Dedifferentiated amniotic fluid mesenchymal stem cell (primary cell): ENCODE measurements around the gene RHOB.

Source experiments
- DNase-seq: peaks from one replicate; pipeline ENCODE4 v3.0.0-alpha.2; 2016; ENCODE audit errors: extremely low spot score

The RHOB gene

DNA sequence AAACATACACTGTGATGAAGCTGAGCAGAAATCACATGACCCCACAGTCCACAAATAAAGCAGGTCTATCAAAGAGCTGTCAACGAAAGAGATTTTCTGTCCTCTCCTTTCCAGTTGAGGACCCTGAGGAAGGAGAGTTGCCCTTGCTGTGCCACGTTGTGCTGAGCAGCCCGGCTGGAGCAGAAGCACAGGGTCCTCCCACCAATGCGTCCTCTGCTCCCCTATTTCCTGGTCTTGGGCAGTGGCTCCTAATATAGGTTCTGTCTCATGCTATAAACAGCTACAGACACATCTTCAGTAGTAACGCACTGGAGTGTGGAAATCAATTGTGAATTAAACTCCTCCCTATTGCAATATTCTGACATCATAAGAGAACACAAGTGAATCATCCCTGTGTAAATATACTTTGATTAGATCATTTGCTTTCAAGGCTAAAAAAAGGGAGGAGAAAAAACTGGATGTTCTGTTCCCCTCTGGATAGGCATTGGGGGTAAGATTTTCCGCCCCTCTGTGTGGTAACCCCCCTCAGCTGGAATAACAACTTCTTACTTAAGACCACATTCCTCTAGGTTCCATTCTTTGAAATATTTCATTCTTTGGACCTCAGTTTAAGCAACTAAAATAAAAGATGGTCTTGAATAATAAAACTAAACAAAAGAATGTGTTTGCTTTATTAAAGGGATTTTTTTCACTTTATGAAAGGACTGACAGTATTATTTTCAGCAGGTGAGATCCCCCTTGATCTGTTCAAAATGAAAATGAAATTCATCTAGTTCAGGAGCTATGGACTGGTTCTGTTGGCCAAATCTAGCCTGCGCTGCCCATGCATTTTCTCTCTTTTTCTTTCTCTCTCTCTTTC, 8.3 kb upstream of the RHOB start:
- peak; percentile 83 for DNase-seq

- no peak for DNase-seq
Measured at GRCh38 chr2:20439193-20439475, 7.7 kb upstream of the RHOB start.

DNA sequence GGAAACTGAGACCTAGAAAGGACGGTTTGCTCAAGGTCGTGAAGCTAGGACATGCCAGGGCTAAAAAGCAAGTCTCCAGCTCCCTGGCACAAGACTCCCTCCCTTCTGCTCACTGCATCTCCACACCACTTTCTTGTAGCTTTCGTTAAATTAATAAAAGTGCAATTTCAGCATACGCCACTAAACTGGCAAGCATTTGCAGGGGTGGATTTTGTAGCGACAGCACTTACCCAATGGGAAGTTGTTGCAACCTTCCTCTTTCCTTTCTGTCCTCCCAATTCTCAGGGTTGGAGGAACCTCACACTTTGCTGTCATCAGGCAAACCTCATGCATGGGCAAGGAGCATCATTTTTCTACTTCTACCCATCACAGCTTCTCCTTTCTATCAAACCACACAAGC, 7.4 kb upstream of the RHOB start:
- DNase-seq = no peak

GRCh38 chr2:20440001-20440560, 6.8 kb upstream of the RHOB start:
- DNase-seq = no peak

- DNase-seq = peak; percentile 56
Measured at GRCh38 chr2:20443276-20443920, 3.5 kb upstream of the RHOB start.

DNA sequence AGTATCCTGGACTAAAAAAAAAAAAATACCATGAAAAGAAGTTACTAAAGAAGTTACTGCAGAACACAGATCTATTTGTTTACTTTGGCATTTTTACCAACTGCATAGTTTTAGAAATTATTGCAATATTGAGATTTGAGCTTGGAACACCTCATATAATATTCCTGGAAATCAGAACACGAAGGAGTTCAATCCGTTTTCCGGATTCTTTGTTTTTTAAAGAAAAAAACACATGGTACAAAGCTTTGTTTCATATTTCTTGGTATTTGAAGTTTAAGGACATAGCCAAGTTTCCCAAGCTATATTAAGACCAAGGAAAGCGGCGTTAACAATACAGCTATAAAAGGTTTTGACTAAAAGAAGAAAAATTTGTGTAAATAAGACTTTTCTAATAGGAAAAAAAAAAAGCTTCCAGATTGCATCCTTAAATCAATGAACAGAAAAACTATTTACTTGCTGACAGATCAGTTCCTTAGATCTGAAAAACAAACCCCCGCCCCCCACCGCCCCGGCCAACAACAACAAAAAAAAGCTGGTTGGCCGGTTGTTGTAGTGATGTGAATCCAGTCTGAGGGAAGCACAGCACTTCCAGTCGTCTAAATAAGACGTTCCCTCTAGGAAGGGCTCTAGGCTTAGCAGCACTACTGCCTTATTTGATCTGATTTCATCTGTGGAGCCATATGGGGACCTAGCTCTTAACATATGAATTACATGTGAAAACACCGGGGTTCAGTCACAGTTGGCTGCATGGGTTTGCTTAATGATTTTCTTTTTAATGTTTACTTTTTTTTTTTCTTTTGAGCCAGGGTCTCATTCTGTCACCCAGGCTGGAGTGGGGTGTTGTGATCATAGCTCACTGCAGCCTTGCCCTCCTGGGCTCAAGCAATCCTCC, 2.5 kb upstream of the RHOB start:
- peak; percentile 47 for DNase-seq

- no peak for DNase-seq
Measured at GRCh38 chr2:20444993-20445910, 1.6 kb upstream of the RHOB start.

DNA sequence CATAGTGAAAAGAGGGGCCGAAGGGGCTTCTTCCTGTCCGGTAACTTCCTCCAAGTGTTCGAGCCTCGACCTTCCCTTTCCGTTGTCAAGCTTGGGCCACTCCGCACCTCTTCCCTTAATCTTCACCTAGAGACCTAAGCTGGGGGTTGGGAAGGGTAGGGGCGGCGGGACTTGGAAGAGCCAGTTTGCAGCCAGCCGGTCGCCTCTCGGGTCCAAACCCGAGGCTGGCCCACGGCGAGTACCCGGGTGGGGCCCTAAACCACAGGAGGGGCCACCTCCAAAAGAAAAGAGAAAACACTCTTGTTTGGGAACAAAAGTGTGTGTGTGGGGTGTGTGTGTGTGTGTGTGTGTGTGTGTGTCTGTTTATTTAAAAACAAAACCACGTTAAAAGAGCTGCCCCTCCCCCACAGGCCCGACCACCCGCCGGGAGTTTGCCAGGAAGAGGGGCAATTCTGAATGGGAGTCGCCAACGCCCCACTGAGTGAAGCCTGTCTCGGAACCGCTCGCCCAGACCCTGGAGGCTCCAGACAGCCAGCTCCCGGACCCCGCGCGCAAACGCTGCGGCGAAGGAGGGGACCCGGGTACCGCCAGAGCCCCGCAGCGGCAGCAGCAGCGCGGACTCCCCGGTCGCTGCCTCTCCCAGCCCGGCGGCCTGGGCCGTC, 488 bp upstream of the RHOB start:
- no peak for DNase-seq

- no peak for DNase-seq
Measured at GRCh38 chr2:20447437-20448245, 767 bp downstream of the RHOB start.

DNA sequence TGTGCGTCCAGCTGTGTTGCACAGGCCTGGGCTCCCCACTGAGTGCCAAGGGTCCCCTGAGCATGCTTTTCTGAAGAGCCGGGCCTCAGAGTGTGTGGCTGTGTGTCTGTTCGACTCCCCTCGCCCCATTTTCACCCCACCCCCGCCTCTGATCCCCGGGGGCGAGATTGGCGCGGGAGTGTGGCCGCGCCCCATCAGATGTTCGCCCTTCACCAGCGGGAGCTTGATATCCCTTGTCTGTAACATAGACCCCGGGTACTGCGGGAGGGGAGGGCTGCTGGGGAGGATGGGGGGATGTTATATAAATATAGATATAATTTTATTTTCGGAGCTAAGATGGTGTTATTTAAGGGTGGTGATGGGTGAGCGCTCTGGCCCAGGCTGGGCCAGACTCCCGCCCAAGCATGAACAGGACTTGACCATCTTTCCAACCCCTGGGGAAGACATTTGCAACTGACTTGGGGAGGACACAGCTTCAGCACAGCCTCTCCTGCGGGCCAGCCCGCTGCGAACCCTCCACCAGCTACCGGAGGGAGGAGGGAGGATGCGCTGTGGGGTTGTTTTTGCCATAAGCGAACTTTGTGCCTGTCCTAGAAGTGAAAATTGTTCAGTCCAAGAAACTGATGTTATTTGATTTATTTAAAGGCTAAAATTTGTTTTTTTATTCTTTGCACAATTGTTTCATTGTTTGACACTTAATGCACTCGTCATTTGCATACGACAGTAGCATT, 1.5 kb downstream of the RHOB start:
- DNase-seq = no peak

- no peak for DNase-seq
Measured at GRCh38 chr2:20448977-20449306, 2.1 kb downstream of the RHOB start.

DNA sequence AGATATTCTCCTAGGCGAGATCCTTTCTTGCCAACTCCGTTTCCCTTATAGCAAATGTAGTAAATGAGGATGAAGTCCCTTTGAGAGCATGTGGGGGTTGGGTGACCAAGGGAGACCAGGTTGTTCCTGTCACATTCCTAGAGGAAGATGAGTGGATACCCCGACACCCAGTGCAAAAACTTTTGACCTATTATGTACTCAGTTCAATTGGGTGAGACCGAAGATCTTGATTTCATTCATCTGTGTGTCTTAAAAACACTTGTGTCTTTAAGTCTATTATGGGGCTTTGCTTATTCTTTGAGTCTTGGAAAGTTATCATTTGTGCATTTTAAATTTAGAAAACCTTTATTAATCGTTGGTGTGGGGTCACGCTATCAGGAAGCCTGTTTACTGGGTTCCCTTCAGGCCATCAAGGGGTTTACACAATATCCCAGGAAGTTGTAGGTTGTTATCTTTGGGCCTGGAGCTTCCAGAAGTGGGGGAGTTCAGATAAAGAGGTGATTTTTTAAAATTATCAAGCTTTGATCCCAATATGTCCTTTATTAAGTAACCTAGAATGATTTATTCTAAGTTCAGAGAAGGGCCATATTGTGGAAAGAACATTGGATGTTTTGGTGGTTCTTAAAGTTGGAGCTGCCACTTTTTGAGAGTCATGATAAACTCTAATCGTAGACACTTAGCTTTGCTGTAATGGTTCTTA, 2.8 kb downstream of the RHOB start:
- no peak for DNase-seq

DNA sequence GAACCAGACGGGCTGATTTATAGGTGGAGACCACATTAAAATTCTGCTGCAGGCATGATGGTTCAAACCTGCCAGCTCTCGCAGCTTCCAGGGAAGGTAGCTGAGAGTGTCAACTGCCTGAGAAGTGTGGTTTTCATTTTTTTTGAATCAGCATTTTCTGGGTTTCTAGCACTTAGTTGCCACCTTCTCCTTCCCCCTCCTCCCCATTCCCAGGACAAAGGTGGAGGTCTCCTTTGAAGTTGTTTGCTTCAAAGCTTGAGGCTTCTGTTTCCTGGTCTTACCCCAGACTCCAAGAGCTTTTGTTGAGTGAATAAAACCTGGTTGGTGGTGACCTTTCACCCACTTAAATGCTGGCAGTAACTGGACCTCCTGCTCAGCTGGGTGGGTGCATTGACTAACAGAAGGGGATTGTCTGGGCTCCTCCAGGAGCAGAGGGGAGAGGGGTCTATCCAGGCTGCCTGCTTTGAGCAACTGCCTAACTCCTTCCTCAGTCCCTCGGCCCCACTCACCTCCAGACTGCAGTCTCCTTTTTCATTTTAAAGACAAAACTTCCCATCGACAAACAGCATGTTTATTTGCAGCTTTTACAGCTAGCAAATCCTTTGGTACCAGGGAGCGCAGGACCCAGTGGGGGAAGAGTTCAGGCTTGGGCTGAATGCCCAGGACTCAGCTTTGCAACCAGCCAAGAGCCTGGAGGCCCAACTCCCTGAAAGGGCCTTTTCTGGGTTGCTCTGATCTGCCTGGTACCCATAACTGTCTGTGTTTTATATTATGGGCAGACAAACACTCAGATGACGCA, 3.5 kb downstream of the RHOB start:
- DNase-seq = peak; percentile 94

- no peak for DNase-seq
Measured at GRCh38 chr2:20451000-20451290, 4.1 kb downstream of the RHOB start.

DNA sequence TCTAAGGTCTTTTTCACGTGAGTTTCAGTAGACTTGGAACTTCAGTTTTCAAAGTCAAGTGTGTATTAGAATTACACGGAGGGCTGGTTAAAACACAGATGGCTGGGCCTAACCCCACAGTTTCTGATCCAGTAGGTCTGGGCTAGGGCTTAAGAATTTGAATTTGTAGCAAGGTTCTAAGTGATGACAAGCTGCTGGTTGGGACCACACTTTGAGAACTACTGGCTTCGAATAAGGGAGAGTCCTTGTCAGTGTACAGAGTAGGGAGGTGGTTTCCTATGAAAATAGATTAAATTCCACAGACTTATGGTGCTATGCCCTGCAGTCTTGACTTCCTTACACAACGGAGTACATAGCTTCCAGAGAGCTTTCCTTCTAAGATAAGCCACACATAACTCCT, 4.5 kb downstream of the RHOB start:
- DNase-seq = peak; percentile 26

GRCh38 chr2:20451761-20452499, 5.1 kb downstream of the RHOB start:
- DNase-seq = no peak

GRCh38 chr2:20452551-20452950, 5.7 kb downstream of the RHOB start:
- no peak for DNase-seq
